ENCODE results near the gene SHROOM4.

SHROOM4 gene, protein sequence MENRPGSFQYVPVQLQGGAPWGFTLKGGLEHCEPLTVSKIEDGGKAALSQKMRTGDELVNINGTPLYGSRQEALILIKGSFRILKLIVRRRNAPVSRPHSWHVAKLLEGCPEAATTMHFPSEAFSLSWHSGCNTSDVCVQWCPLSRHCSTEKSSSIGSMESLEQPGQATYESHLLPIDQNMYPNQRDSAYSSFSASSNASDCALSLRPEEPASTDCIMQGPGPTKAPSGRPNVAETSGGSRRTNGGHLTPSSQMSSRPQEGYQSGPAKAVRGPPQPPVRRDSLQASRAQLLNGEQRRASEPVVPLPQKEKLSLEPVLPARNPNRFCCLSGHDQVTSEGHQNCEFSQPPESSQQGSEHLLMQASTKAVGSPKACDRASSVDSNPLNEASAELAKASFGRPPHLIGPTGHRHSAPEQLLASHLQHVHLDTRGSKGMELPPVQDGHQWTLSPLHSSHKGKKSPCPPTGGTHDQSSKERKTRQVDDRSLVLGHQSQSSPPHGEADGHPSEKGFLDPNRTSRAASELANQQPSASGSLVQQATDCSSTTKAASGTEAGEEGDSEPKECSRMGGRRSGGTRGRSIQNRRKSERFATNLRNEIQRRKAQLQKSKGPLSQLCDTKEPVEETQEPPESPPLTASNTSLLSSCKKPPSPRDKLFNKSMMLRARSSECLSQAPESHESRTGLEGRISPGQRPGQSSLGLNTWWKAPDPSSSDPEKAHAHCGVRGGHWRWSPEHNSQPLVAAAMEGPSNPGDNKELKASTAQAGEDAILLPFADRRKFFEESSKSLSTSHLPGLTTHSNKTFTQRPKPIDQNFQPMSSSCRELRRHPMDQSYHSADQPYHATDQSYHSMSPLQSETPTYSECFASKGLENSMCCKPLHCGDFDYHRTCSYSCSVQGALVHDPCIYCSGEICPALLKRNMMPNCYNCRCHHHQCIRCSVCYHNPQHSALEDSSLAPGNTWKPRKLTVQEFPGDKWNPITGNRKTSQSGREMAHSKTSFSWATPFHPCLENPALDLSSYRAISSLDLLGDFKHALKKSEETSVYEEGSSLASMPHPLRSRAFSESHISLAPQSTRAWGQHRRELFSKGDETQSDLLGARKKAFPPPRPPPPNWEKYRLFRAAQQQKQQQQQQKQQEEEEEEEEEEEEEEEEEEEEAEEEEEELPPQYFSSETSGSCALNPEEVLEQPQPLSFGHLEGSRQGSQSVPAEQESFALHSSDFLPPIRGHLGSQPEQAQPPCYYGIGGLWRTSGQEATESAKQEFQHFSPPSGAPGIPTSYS (N-terminal part only)

GRCh38 chrX:50813843-50814661, at the start of gene SHROOM4:
Gene SHROOM4, minus strand, starts transcription at chrX:50814194. Its CDS starts 176 bp downstream, at chrX:50814018.
- no peak for DNase-seq (ENCODE audit: low spot score)

DNA sequence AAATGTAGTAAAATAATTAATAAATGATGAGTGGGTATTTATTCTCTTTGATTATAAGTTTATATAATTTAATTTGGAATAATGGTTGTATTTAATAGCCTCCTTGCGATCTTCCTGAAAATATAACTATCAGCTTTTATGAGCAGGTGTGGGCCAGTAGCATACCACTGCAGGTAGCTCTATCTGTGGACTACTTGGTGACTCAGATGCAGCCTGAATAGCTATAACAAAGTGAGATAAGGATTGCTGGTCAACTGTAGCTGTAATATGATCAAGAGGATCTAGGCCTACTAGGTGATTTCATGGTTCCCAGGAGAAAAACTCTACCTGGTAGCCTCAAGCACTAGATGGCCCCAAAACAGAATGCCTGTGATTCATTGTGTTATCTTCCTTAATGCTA, 49.5 kb upstream of the SHROOM4 start:
- DNase-seq (ENCODE audit: low spot score), result no peak

DNA sequence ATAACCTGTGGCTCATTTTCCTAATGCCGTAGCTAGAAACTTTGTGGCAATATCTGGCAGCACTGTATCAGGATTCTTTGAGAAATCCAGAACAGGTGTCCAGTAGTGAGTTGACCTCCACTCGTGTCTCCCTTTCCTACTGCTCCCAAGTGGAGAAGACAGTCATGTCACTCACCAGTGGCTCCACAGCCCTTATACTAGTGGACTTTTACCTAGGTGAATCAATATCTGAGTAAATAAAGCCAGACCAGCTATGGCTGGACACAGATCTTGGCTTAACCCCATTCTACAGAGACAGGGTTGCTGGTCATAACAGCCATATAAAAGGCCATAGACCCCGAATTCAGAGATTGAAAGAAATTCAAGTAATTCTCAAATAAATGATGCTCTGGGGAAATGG, 46.5 kb upstream of the SHROOM4 start:
- DNase-seq (ENCODE audit: low spot score), result no peak

DNA sequence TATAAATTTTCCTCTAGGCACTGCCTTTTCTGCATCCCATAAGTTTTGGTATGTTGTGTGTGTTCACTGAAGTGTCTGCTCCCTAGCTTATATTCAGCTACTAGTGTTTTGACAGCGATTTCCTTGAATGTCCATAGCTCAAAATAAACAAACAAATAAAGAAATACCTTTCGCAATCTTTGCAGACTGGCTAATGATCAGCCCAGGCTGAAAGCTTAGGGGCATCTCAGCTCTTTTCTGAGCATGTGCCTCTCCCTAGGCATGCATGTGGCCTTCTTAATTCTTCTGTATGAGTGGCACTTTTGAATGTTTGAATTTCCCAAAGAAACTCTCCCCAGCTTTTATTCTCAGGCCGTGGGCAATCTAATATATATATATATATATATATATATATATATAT, 44.6 kb upstream of the SHROOM4 start:
- no peak for DNase-seq (ENCODE audit: low spot score)

DNA sequence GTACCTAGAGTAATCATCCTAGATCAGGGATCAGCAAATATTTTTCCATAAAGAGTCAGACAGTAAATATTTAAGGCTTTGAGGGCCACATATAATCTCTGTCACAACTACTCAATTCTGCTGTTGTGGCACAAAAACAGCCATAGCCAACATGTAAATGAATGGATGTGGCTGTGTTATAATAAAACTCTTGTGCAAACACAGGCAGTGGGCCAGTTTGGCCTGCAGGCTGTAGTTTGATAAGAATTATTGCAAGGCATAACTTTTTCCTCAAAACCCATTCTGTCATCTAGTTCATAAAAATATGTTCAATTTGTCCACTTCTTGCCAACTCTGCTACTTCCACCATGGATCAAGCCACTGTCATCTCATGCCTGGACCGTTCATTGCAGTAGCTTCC, 39.4 kb upstream of the SHROOM4 start:
- DNase-seq (ENCODE audit: low spot score), result no peak

DNA sequence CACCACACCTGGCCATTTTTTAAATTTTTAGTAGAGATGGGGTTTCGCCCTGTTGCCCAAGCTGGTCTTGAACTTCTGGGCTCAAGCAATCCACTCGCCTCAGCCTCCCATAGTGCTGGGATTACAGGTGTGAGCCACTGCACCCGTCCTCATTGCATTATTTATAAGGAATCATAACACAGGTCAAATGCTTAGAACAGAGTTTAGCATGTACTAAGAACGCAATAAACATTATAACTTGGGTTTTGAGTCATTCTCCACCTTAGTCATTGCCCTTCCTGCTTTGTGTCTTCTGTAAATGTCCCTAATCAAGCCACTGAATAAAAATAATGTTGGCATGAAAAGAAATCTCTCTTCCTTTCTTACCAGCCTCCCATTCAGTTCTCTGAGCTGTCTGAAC, 38.5 kb upstream of the SHROOM4 start:
- no peak for DNase-seq (ENCODE audit: low spot score)

GRCh38 chrX:50842221-50842620, 28.2 kb upstream of the SHROOM4 start:
- DNase-seq (ENCODE audit: low spot score), result no peak

DNA sequence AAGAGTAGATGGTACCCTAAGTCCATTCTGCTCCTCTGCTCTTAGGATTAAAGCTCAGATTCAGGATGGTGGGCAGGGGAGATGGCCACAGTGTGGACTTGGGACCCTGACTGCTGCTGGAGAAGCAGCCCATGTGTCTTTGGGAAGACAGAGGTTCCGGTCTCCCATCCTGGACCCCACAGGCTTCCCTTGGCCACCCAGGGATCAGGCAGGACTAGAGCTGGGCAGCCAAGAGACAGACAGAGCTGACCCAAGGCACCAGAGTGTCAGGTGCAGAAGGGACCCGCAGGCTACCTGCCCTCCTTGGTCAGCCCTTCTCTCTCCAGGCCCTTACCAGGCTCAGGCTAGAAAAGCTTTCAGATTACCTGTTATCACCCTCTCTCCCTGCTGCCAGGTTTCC, 25.7 kb upstream of the SHROOM4 start:
- DNase-seq (ENCODE audit: low spot score), result no peak

GRCh38 chrX:50838820-50839600, 25.0 kb upstream of the SHROOM4 start:
- DNase-seq (ENCODE audit: low spot score), result peak; percentile 21

DNA sequence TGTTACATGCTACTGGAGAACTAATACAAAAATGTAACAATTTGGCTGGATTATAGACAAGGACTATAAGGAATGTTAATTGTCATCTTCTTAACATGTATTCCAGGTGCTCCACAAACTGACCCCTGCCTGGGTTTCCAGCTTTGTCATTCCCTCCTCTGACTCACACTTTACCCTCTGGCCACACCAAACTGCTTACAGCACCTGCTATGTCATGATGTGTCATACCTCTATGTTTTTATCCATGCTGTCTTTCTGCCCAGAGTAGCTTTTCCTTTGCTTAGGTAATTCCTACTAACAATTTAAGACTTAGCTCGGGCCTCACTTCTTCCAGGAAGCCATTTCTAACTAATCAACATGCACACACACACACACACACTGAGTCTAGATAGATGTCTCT, 14.0 kb upstream of the SHROOM4 start:
- DNase-seq (ENCODE audit: low spot score), result peak; percentile 60

DNA sequence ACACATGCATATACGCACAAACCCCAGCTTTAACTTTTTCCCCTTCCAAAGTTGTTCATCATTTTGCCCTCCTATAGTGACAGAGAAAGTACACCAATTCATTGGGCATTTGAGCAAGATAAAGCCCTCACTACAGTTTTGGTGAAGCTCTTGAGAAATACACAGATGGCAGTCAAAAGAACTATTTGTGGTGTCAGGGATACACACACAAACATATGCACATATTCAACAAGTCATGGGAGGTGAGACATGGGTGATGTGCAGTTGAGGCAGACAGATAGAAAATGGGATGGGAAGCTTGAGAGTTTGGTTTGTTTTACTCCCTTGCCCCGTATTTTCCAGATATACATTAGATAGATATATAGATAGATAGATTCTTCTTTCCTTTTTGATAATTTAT, 11.8 kb upstream of the SHROOM4 start:
- no peak for DNase-seq (ENCODE audit: low spot score)

DNA sequence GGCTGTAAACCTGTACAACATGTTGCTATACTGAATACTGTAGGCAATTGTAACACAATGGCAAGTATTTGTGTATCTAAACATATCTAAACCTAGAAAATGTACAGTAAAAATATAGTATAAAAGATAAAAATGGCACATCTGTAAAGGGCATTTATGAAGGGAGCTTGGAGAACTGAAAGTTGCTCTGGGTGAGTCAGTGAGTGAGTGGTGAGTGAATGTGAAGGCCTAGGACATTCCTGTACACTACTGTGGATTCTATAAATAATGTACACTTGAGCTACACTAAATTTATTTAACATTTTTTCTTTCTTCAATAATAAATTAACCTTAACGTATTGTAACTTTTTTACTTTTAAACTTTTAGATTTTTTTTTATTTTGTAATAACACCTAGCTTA, 5.0 kb upstream of the SHROOM4 start:
- DNase-seq (ENCODE audit: low spot score), result no peak

- no peak for DNase-seq (ENCODE audit: low spot score)
Measured at GRCh38 chrX:50815120-50815519, 1.1 kb upstream of the SHROOM4 start.

DNA sequence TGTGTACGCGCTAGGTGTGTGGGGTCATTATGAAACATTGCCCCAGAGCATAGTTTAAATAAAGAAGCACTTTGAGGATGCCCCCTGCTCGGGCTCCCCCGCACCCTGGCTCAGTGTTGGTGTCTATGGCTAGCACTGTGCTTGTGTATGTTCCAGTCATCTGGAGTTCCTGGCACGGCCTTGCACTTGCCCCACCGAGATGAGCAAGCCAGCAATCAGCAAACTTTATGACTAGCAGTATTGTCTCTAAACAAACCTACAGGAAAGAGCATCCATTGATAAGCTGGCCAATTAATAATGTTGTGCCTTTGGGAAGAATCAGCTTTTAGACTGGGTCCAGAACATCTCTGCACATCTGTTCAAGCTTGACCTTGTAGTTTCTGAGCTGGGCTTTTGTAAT, 707 bp upstream of the SHROOM4 start:
- DNase-seq (ENCODE audit: low spot score), result no peak

DNA sequence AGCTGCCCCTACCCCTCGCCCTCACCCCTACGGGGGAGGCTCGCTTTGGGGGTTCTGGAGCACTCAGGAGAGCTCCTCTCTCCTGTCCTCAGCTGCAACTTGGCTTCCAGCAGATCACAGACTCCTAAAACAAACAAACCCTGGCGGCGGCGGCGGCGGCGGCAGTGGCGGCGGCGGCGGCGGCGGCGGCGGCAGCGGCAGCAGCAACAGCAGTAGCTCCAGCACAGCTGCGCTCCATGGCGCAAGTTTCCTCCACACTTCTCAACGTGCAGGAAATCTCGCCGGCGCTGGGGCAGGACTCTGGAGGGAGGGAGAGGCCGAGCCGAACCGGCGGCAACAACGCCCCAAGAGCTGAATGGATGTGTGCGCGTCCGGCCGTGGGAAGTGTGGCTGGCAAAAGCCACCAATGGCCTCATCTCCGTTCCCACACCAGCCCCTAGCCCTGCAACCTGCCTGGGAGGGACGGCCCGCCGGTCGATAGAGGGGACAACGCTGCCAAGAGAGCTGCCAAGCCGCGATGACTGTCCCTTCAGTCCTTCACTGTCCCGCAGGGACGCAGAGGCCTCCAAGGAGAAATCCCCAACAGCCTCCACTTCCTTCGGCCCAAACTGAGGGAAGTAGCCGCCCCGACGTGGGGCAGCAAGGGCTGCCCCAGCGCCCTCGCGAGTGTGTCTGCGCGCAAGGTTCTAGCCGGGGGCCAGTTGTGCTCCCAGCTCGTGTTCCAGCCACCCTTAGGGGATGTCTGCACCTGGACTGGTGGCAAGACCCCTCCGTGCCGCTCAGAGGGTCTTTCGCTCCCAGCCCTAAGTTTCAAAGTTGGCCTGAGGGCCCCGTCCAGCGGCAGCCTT, 775 bp downstream of the SHROOM4 start:
- DNase-seq (ENCODE audit: low spot score), result peak; percentile 22

GRCh38 chrX:50805276-50805675, 8.7 kb downstream of the SHROOM4 start:
- no peak for DNase-seq (ENCODE audit: low spot score)

DNA sequence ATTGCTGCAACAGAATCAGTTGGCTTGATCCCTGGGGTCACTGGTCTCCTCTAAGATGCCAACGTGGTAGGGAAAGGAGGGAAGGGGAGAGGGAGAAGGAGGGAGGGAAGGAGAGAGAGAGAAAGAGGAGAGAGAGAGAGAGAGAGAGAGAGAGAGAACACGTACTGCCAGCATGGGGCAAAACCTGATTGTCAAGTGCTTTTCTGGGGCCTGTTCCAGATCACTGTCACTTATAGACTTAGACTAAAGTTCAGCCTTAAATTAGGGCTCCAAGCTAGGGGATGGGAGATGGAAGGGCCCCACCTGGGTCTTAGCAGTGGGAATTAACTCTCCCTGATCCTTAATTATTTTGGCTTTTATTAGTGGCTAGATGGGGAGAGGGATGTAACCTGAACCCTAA, 12.9 kb downstream of the SHROOM4 start:
- no peak for DNase-seq (ENCODE audit: low spot score)

DNA sequence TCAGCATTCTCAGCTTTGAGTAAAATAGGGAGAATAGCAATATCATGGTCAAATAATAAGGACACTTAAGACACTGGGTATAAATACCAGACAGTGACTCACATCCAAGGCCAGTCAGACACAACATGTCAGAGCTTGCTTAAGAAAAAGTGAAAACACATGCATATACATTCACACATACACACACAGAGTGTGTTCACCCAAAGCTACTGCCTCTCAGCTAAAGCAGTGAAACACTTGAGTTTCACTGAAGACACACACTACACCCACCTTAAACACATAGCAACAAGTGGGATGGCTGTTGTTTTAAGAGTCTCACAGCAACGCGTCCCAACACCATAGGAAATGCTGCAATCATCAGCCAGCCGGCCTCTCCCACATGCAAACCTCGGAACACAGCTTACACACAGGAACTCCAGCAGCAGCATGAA, 14.4 kb downstream of the SHROOM4 start:
- no peak for DNase-seq (ENCODE audit: low spot score)

DNA sequence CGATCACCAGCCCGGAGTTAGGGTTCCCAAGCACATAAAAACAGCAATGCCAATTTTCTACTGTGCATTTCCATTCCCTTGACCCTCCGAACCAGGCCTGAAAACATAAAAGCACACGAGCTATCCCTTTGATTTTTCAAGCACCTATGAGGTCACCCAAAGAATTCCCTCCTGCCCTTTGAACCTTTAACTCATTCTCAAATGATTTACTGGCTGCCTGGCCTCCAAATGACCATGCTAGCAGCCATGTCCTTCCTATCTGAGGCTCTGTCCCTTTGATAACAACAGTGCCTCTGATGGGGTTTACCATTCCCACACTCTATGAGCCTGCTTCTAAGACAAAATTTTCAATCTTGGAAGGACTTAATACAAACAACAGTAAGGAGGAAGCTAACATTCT, 15.2 kb downstream of the SHROOM4 start:
- DNase-seq (ENCODE audit: low spot score), result no peak

DNA sequence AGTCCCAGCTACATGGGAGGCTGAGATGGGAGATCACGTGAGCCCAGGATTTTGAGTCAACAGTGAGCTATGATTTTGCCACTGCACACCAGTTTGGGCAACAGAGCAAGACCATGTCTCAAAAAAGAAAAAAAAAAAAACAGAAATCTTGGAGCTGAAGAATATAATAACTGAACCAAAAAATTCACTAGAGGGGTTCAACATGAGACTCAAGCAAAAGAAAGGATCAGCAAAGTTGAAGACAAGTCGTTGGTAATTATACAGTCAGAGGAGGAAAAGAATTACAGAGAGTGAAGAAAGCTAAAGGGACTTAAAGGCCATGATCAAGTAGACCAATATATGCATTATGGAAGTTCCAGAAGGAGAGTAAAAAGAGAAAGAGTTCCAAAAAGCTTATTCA, 26.9 kb downstream of the SHROOM4 start:
- DNase-seq (ENCODE audit: low spot score), result no peak

All from SW480 (cell line).